NCI-H2029 (cell line): ENCODE measurements around the gene GSTP1.
"Not testable (repeated sequence)": the region's sequence is repeated elsewhere in the genome, so short reads cannot be mapped to it uniquely, and the experiment has no call there.

Experiments used
- DNase-seq: peaks from one replicate; lab custom pipeline; 2025; lab: John Stamatoyannopoulos, UW

GSTP1 gene

GRCh38 chr11:67583247-67584204 lies at the start of gene GSTP1:
Gene GSTP1, plus strand, starts transcription at chr11:67583812. Its CDS starts 32 bp downstream, at chr11:67583844.
- no peak for DNase-seq

GRCh38 chr11:67534070-67534679 lies 49.4 kb upstream of the GSTP1 start:
- no peak for DNase-seq

GRCh38 chr11:67535561-67535960 lies 48.1 kb upstream of the GSTP1 start:
- no peak for DNase-seq

GRCh38 chr11:67538306-67538705 lies 45.3 kb upstream of the GSTP1 start:
- no peak for DNase-seq

- DNase-seq, result no peak
Measured at GRCh38 chr11:67538823-67539505, 44.6 kb upstream of the GSTP1 start.

GRCh38 chr11:67539550-67539949 lies 44.1 kb upstream of the GSTP1 start:
- no peak for DNase-seq

- DNase-seq, result no peak
Measured at GRCh38 chr11:67541198-67541597, 42.4 kb upstream of the GSTP1 start.

- DNase-seq, result no peak
Measured at GRCh38 chr11:67542169-67542568, 41.4 kb upstream of the GSTP1 start.

GRCh38 chr11:67542971-67543370 lies 40.6 kb upstream of the GSTP1 start:
- DNase-seq, result no peak

GRCh38 chr11:67543585-67543984 lies 40.0 kb upstream of the GSTP1 start:
- no peak for DNase-seq

- no peak for DNase-seq
Measured at GRCh38 chr11:67544616-67545242, 38.9 kb upstream of the GSTP1 start.

- DNase-seq, result peak; percentile 10
Measured at GRCh38 chr11:67545280-67545679, 38.3 kb upstream of the GSTP1 start.

- DNase-seq, result not testable (repeated sequence)
Measured at GRCh38 chr11:67548112-67548511, 35.5 kb upstream of the GSTP1 start.

GRCh38 chr11:67548555-67549110 lies 35.0 kb upstream of the GSTP1 start:
- peak; percentile 46 for DNase-seq

GRCh38 chr11:67551127-67551526 lies 32.5 kb upstream of the GSTP1 start:
- no peak for DNase-seq

GRCh38 chr11:67551697-67552096 lies 31.9 kb upstream of the GSTP1 start:
- DNase-seq, result not testable (repeated sequence)

- no peak for DNase-seq
Measured at GRCh38 chr11:67556244-67556643, 27.4 kb upstream of the GSTP1 start.

GRCh38 chr11:67558084-67558772 lies 25.4 kb upstream of the GSTP1 start:
- DNase-seq, result no peak

- DNase-seq, result no peak
Measured at GRCh38 chr11:67561971-67562619, 21.5 kb upstream of the GSTP1 start.

- no peak for DNase-seq
Measured at GRCh38 chr11:67562963-67563704, 20.5 kb upstream of the GSTP1 start.
